Mucosa of descending colon (tissue), 3 donors: ENCODE data around the gene IGSF21. TPM values are rescaled to one million over a fixed set of nuclear protein-coding genes. Genes with fewer than 3 reads are reported as not detected.

Source experiments
- ATAC-seq: fragments of 200-7000 bp; cut with Tn5 transposase; one replicate; pipeline ENCODE4 v1.9.1; 2020; ENCODE audit warnings: mild to moderate bottlenecking, moderate library complexity
- DNase-seq, 3 donors: peaks; one replicate each; pipeline ENCODE4 v3.0.0-alpha.2; 2020
- H3K36me3 ChIP-seq: fragments of 200-600 bp; one replicate; pipeline ENCODE4 v1.8.0; 2021; ENCODE audit warnings: low read depth, mild to moderate bottlenecking
- H3K4me1 ChIP-seq: fragments of 200-600 bp; one replicate; pipeline ENCODE4 v1.8.0; 2021; ENCODE audit warnings: low read depth, mild to moderate bottlenecking
- H3K4me3 ChIP-seq: fragments of 200-600 bp; one replicate; pipeline ENCODE4 v1.8.0; 2021; ENCODE audit warnings: mild to moderate bottlenecking
- H3K9me3 ChIP-seq: fragments of 200-600 bp; one replicate; pipeline ENCODE4 v1.8.0; 2021; ENCODE audit warnings: mild to moderate bottlenecking
- intact Hi-C, 2 donors: fragments of 100-400 bp; cut with DNase I in 1 of 2; cut with micrococcal nuclease in 1 of 2; formaldehyde crosslinking; loops; one replicate each; pipeline versions ENCODE4 v1.11.0 to v1.11.1; 2022; cut with DNase I, micrococcal nuclease
- total RNA-seq, 3 donors: library from RNA; stranded (reverse); fragmentation: NEBNext Ultra II Directional in 2 of 3; extraction: Animal tissue kit (Norgen Biotek cat#: 25700) in 2 of 3; gene quantifications; one replicate each; pipeline versions ENCODE4 v1.2.1 to v1.2.4, GENCODE V29; 2021 to 2023
- TF ChIP-seq, protein P1 (sequence below): fragments of 200-600 bp; IDR thresholded peaks from one replicate; pipeline ENCODE4 v1.8.0; 2022; ENCODE audit warnings: antibody characterized with exemption, mild to moderate bottlenecking
- donor health status: DM: no; HTN: no; CAD: no; lungs with moderate emphysema.
- donor health status: DM: no; HTN: no; CAD: no.
- donor health status: DM: no; HTN: yes; CAD: no.

Gene IGSF21
- total RNA-seq, 3 donors from 2014 or later: 0.70 to 1.4 (median 0.96) TPM

DNA sequence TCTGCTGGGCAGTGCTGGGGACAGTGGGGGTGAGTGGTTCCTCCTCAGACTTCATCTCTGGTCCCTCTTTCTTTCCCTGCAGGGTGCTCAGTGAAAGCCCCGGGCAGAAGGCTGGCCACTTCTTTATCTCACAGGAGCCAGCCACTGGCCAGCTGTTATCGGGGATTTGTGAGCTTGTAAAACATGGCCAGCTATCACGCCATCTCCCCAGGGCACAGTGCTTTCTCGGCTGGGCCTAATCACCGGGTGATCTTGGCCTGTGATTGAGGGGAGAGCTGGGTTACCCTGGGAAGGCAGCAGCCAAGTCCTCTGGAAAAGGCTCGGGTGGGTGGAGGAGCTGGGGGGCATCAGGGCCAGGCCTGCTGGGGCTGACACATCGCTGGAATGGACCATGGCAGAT, 83.0 kb downstream of the IGSF21 start:
- intact Hi-C loops: no loop called here
- Histone ChIP-seq H3K4me1 (no peaks in the 10 kb centered on the region), H3K9me3 (no peaks in the 10 kb centered on the region), H3K36me3 (no peaks in the 10 kb centered on the region), H3K4me3 (no peak overlapping the region)
- DNase-seq (no peak), ATAC-seq (no peak)
- TF ChIP-seq, protein P1, sequence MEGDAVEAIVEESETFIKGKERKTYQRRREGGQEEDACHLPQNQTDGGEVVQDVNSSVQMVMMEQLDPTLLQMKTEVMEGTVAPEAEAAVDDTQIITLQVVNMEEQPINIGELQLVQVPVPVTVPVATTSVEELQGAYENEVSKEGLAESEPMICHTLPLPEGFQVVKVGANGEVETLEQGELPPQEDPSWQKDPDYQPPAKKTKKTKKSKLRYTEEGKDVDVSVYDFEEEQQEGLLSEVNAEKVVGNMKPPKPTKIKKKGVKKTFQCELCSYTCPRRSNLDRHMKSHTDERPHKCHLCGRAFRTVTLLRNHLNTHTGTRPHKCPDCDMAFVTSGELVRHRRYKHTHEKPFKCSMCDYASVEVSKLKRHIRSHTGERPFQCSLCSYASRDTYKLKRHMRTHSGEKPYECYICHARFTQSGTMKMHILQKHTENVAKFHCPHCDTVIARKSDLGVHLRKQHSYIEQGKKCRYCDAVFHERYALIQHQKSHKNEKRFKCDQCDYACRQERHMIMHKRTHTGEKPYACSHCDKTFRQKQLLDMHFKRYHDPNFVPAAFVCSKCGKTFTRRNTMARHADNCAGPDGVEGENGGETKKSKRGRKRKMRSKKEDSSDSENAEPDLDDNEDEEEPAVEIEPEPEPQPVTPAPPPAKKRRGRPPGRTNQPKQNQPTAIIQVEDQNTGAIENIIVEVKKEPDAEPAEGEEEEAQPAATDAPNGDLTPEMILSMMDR: no peak

DNA sequence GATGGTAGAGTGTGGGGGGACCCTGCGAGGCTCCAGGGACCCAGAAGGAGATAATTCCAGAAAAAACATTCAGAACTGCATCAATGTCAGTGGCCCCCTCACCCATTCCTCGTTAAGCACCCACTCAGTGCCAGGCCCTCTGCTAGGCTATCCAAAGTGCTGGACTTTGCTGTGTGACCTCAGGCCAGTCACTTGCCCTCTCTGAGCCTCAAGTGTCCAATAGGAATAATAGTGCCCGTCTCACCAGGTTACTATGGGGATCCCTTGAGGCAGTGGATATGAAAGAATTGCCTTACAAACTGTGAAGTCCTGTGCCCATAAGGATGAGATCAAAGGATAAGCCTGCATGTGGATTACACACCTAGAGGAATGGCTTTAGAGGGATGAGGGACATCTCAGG, 83.4 kb downstream of the IGSF21 start:
- Histone ChIP-seq H3K36me3 (no peaks in the 10 kb centered on the region), H3K4me1 (no peaks in the 10 kb centered on the region), H3K9me3 (no peaks in the 10 kb centered on the region), H3K4me3 (no peak overlapping the region)
- DNase-seq (no peak), ATAC-seq (no peak)
- intact Hi-C loops: no loop called here
- TF ChIP-seq, protein P1: no peak

DNA sequence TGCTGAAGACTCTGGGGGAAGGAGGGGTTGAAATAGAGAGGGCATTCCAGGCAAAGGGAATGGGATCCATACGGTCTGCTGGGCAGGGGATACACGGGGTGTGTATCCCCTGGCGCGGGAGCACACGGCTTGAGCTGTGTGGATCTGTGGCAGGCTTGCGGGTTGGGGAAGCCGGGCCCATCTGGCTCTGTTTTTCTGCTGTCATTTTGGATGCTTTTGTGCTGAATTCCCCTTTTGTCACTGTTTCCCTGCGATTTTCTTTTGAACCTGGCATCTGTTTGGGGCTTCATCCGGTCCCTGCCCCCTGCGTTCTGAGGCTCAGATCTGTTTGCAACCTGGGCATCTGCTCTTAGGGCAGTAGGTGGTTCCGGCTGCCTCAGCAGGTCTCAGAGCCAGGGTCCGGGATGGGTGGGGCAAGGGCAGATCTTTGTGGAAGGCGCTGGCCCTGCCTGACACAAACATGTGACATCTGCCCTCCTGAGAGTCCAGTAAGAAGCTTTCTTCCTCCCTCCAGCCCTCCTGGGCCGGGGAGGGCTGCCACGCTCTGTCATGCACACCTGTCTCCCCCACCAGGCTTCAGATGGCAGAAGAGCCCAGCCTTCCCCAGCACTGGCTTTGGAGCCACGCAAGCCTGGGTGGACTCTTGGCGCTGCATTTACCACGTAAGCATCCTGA, 84.0 kb downstream of the IGSF21 start:
- TF ChIP-seq, protein P1: no peak
- Histone ChIP-seq H3K4me3 (no peak overlapping the region), H3K36me3 (no peaks in the 10 kb centered on the region), H3K9me3 (no peaks in the 10 kb centered on the region), H3K4me1 (no peaks in the 10 kb centered on the region)
- peak; percentile 9 for ATAC-seq
- no peak for DNase-seq
- intact Hi-C loops: no loop called here

DNA sequence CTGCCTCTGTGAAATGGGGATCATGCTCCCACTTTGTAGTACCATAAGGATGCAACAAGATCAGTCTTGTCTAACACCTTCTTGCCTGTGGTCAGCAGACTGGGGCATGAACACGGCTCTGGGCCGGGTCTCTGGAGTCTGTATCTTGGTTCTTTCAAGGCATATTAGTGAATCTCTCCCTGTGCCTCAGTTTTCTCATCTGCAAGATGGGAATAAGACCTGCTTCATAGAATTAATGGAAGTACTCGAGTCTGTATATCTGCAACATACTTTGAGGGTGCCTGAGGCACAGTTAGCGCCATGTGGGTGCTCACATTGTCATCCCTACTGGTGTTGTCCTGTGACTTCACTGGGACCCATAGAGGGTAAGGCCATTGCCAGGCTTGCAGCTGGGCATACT, 84.6 kb downstream of the IGSF21 start:
- Histone ChIP-seq H3K4me1 (no peaks in the 10 kb centered on the region), H3K36me3 (no peaks in the 10 kb centered on the region), H3K4me3 (no peak overlapping the region), H3K9me3 (no peaks in the 10 kb centered on the region)
- no peak for ATAC-seq
- TF ChIP-seq, protein P1: no peak
- no peak for DNase-seq
- intact Hi-C loops: no loop called here

DNA sequence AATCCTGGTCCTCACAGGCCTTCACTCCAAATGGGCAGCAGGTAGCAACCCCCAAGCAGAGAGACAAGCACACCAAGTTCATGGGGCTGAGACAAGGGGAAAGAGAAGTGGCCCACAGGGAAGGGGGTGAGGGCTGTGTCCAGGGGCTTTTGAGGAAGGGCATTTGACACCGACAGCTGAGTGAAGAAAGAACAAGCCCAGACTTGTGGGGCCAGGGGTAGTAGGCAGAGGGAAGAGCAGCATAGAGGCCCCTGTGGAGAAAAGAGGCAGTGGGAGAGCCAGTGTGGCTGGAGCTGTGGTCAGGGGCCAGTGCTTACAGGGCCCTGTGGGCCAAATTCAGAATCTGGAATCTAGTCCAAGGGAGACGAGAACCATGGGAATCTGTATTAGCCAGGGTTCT, 85.4 kb downstream of the IGSF21 start:
- H3K36me3 ChIP-seq: no peaks in the 10 kb centered on the region
- ATAC-seq (no peak), DNase-seq (no peak)
- H3K4me1 ChIP-seq: no peaks in the 10 kb centered on the region
- H3K9me3 ChIP-seq: no peaks in the 10 kb centered on the region
- no peak overlapping the region for H3K4me3 ChIP-seq
- TF ChIP-seq, protein P1: no peak
- intact Hi-C loops: no loop called here

DNA sequence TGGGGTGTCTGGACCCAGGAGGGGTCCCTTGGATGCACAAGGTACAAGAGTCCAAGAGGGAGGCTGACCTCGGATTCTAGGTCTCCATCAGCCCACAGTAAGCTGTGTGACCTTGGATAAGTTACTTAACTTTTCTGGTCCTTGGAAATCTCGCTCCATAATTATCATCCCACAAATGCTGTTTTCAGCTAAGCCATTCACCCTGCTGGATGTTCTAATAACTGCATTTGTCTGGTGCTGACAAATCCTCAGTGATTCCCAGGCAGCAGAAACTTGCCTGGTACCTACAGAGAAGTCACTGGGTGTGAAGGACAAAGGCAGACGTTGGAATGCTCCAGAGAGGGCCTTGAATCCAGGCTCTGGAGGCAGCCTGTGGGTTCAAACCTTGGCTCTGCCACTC, 89.7 kb downstream of the IGSF21 start:
- no peaks in the 10 kb centered on the region for H3K36me3 ChIP-seq
- intact Hi-C loops: no loop called here
- ATAC-seq (no peak), DNase-seq (no peak)
- no peaks in the 10 kb centered on the region for H3K4me1 ChIP-seq
- H3K9me3 ChIP-seq: no peaks in the 10 kb centered on the region
- no peak overlapping the region for H3K4me3 ChIP-seq
- TF ChIP-seq, protein P1: no peak
